T-helper 2 cell (primary cell): ENCODE results near the gene KCTD10.
"Not testable (repeated sequence)": the region's sequence is repeated elsewhere in the genome, so short reads cannot be mapped to it uniquely, and the experiment has no call there.

Source experiments
- DNase-seq, 5 experiments: peaks; one replicate each; pipeline versions ENCODE4 v3.0.0 to v3.0.0-alpha.2; 2012 to 2022

Gene KCTD10

GRCh38 chr12:109404841-109405240 lies 72.3 kb downstream of the KCTD10 start:
- not testable (repeated sequence) for DNase-seq
